Measurements from ENCODE around the gene HPSE2. TPM values are rescaled to one million over a fixed set of nuclear protein-coding genes. Genes with fewer than 3 reads are reported as not detected.

The HPSE2 gene
- total RNA-seq, 1 experiment from 2014 or later = 0.05 TPM

- Histone ChIP-seq H3K9me3 (ENCODE audit: control insufficient read depth in 1 of 2, insufficient read depth in 1 of 2, low read depth in 1 of 2, low read length in 2 of 2) (peaks cover 2 to 9% of the 10 kb centered on the region in 2 experiments; a peak in 2 of 4 replicates), H3K4me3 (replicated peaks in 1 of 2; ENCODE audit: low read depth in 1 of 2, low read length in 2 of 2) (no peak overlapping the region), H3K27me3 (ENCODE audit: insufficient read depth, low read length) (peaks cover 19% of the 10 kb centered on the region; the same call in 1 of the 2 replicates), H3K4me1 (ENCODE audit: control insufficient read depth in 1 of 2, insufficient read depth in 2 of 2, low read length in 2 of 2) (no peaks in the 10 kb centered on the region), H3K79me2 (ENCODE audit: insufficient read depth, low read length) (no peaks in the 10 kb centered on the region), H2AFZ (ENCODE audit: low read depth, low read length, poor library complexity, severe bottlenecking) (no peak overlapping the region), H4K20me1 (ENCODE audit: insufficient read depth) (no peaks in the 10 kb centered on the region), H3K27ac (ENCODE audit: low read depth, low read length) (no peak overlapping the region), H3K9ac (ENCODE audit: low read length) (no peak overlapping the region), H3K4me2 (ENCODE audit: low read length) (no peak overlapping the region), H3K36me3 (ENCODE audit: control insufficient read depth in 1 of 2, insufficient read depth in 2 of 2, low read length in 2 of 2) (no peaks in the 10 kb centered on the region), H3K9me2 (ENCODE audit: insufficient read depth) (no peaks in the 10 kb centered on the region)
- no TSS peak for BruUV-seq (replicated peaks)
- DNase-seq (ENCODE audit: low read depth, low spot score) (no peak), ATAC-seq (no peak)
- POLR2A ChIA-PET = no interaction called here
- CTCF ChIA-PET = no interaction called here
- no peak for TF ChIP-seq MAX (IDR thresholded peaks at IDR 0.05)
- TF ChIP-seq CBX3 (IDR thresholded peaks at IDR 0.05; ENCODE audit: low read depth) = no peak
- no peak for TF ChIP-seq EGR1 (IDR thresholded peaks at IDR 0.05; ENCODE audit: low read depth)
- TF ChIP-seq YY1 (IDR thresholded peaks at IDR 0.05; ENCODE audit: extremely low read depth, insufficient replicate concordance, low read depth, low read length) = no peak
- TF ChIP-seq ZNF274 (IDR thresholded peaks at IDR 0.05; ENCODE audit: low read depth, low read length) = no peak
- TF ChIP-seq ATF3 (IDR thresholded peaks at IDR 0.05) = no peak
- no peak for TF ChIP-seq CTCF (IDR thresholded peaks at IDR 0.05 in 2 of 3, conservative IDR thresholded peaks at IDR 0.05 in 1 of 3; ENCODE audit: borderline replicate concordance in 1 of 3, insufficient read depth in 1 of 3, low read depth in 2 of 3, low read length in 2 of 3)
- TF ChIP-seq ZFX (IDR thresholded peaks at IDR 0.05) = no peak
- no peak for TF ChIP-seq SIN3A (IDR thresholded peaks at IDR 0.05; ENCODE audit: low read depth)
- no peak for TF ChIP-seq TCF7L2 (IDR thresholded peaks at IDR 0.05; ENCODE audit: borderline replicate concordance, extremely low read depth, insufficient read depth, insufficient read length)
- TF ChIP-seq RAD21 (IDR thresholded peaks at IDR 0.05; ENCODE audit: low read depth) = no peak
- no peak for TF ChIP-seq ZBTB33 (IDR thresholded peaks at IDR 0.05; ENCODE audit: extremely low read depth, insufficient replicate concordance, low read length)
- no peak for TF ChIP-seq ELF1 (IDR thresholded peaks at IDR 0.05; ENCODE audit: borderline replicate concordance, low read depth)
- no peak for TF ChIP-seq EZH2phosphoT487 (IDR thresholded peaks at IDR 0.05; ENCODE audit: borderline replicate concordance)
- TF ChIP-seq SP1 (IDR thresholded peaks at IDR 0.05; ENCODE audit: low read depth) = no peak
- TF ChIP-seq POLR2AphosphoS5 (IDR thresholded peaks at IDR 0.05; ENCODE audit: low read depth, low read length) = no peak
- no peak for TF ChIP-seq REST (IDR thresholded peaks at IDR 0.05; ENCODE audit: low read depth)
- intact Hi-C loops (cut with micrococcal nuclease) = no loop called here
- RAD21 ChIA-PET (ENCODE audit: low non-redundant PET in 1 of 2, low total read pairs in 2 of 2, uncharacterized antibody in 2 of 2, unreplicated experiment in 2 of 2) = no interaction called here
Observed at GRCh38 chr10:99125879-99126278, 109.8 kb downstream of the HPSE2 start.

Data from HCT116 (cell line).